ENCODE results near the gene TMEM203. TPM values are rescaled to one million over a fixed set of nuclear protein-coding genes. Genes with fewer than 3 reads are reported as not detected.
A peak's percentile ranks its signal among the peaks of the same experiment; 100 is the strongest.

Gene TMEM203
- total RNA-seq, 2 donors from 2014 or later, result 12.0 to 35.2 TPM

DNA sequence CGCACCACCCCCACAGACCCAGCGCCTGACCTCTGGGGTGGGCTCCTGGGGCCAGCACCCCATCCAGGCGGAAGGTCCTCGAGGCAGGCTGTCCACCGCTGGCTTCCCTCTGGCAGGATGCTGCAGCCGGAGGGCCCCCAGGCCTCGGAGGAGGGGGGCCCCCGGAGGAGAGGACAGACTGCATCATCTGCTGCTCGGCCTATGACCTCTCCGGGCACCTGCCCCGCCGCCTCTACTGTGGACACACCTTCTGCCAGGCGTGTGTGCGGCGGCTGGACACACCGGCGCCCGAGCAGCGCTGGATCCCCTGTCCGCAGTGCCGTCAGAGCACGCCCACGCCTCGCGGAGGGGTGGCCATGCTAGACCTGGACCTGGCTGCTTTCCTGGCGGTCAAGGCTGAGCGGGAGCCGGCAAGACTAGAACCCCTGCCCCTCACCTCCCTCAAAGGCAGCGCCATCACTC is 23.1 kb upstream of the TMEM203 start:
- TF ChIP-seq CTCF (IDR thresholded peaks at IDR 0.05), result no peak
- Histone ChIP-seq H3K9me3 (no peaks in the 10 kb centered on the region), H3K27ac (no peak overlapping the region), H3K4me3 (no peak overlapping the region), H3K27me3 (replicated peaks; ENCODE audit: insufficient read depth) (no peaks in the 10 kb centered on the region), H3K4me1 (ENCODE audit: control insufficient read depth in 1 of 2, low read depth in 2 of 2) (peaks cover 0 to 7% of the 10 kb centered on the region in 2 donors), H3K36me3 (no peaks in the 10 kb centered on the region)
- DNase-seq (ENCODE audit: low spot score) (no peak), ATAC-seq (ENCODE audit: insufficient number of reproducible peaks, low FRiP score, low read depth) (no peak)

GRCh38 chr9:137227853-137228505 is 22.5 kb upstream of the TMEM203 start:
- Histone ChIP-seq H3K36me3 (no peaks in the 10 kb centered on the region), H3K27me3 (replicated peaks; ENCODE audit: insufficient read depth) (no peaks in the 10 kb centered on the region), H3K9me3 (no peaks in the 10 kb centered on the region), H3K27ac (no peak overlapping the region), H3K4me1 (ENCODE audit: control insufficient read depth in 1 of 2, low read depth in 2 of 2) (peaks cover under 1 to 8% of the 10 kb centered on the region in 2 donors), H3K4me3 (no peak overlapping the region)
- ATAC-seq (ENCODE audit: insufficient number of reproducible peaks, low FRiP score, low read depth), result no peak
- no peak for DNase-seq (ENCODE audit: low spot score)
- no peak for TF ChIP-seq CTCF (IDR thresholded peaks at IDR 0.05)

DNA sequence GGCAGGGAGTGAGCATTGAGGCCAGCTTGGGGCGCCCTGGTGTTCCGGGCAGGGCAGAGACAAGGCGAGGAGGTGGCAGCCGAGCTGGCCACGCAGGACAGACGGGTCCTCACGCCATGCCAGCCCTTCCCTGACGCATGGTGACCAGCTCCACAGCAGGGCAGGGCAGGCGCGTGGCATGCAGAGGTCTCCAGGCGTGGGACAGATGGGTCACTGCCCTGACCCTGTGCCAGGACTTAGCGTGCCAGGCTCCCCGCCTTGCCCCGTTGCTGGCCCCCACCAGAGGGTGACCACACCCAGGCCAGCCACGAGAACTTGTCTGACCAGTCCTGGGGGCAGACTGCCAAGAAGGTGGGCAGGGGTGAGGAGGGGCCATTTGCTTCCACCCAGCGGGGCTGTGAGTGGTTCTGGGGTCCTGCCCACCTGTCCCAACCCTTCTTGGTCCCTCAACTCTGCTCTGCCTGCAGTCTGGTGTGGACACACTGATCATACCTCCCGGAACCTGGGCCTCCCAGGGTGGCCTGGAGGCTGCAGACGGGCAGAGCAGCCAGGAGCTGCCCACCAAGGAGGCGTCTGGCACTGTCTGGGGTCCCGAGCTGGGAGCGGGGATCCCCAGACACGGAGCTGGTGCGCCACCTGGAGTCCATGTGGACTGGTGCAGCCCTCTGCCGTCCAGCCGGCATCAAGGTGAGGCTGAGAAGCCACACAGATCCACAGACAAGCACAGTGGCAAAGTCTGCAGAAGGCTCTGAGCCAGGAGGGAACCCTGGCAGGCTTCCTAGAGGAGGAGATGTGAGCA is 21.8 kb upstream of the TMEM203 start, which contains the start of gene RNF224:
Gene RNF224 (plus strand): TSS at position 449 of the 799 bp plus-strand sequence. CDS start 834 bp downstream, outside the sequence.
- Histone ChIP-seq H3K9me3 (no peaks in the 10 kb centered on the region), H3K4me3 (no peak within 1 kb of the TSS), H3K4me1 (ENCODE audit: control insufficient read depth in 1 of 2, low read depth in 2 of 2) (peaks cover 7 to 15% of the 10 kb centered on the region in 2 donors), H3K36me3 (no peaks in the 10 kb centered on the region), H3K27ac (no peak within 1 kb of the TSS), H3K27me3 (replicated peaks; ENCODE audit: insufficient read depth) (no peaks in the 10 kb centered on the region)
- DNase-seq (ENCODE audit: low spot score), result no peak
- peak; percentile 82 for TF ChIP-seq CTCF (IDR thresholded peaks at IDR 0.05)
- no peak for ATAC-seq (ENCODE audit: insufficient number of reproducible peaks, low FRiP score, low read depth)

DNA sequence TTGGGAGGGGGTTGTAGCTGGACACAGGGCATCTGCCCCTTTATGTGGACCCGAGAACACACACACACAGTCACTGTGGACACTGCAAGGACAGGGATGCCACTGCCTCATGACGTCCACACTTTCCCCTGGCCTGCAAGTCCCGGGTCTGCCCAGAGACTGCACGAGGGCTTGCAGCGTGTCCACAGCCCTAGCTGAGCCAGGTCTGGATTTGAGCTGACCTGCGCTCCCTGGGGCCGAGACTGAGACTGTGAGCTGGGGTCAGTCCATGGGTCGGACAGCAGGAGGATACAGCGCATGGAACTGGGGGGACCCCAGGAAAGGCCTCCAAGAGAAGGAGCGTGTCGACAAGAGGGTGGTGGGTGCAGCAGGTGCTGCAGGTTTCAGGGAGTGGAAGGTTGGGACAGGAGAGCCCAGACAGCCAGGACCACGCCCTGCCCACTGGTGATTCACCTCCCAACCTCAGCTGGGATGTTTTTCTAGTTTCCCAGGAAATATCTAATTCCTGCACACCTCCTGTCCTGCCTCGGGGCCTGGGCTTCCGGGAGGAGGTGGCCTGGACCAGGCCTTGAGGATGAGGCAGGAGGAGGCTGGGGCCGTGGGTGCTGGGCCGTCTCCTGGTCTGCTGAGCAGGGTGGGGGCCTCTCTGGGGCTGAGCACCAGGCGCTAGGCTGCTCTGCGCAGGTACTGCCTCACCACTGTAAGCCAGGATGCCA is 21.0 kb upstream of the TMEM203 start:
- H3K27me3 ChIP-seq (replicated peaks; ENCODE audit: insufficient read depth), result no peaks in the 10 kb centered on the region
- peaks cover 7 to 18% of the 10 kb centered on the region in 2 donors for H3K4me1 ChIP-seq (ENCODE audit: control insufficient read depth in 1 of 2, low read depth in 2 of 2)
- no peaks in the 10 kb centered on the region for H3K9me3 ChIP-seq
- no peak for TF ChIP-seq CTCF (IDR thresholded peaks at IDR 0.05)
- no peak overlapping the region for H3K4me3 ChIP-seq
- no peak for ATAC-seq (ENCODE audit: insufficient number of reproducible peaks, low FRiP score, low read depth)
- H3K27ac ChIP-seq, result no peak overlapping the region
- DNase-seq (ENCODE audit: low spot score), result no peak
- no peaks in the 10 kb centered on the region for H3K36me3 ChIP-seq
